T1000 (cell line): ENCODE data around the gene PRODH.
"Not testable (repeated sequence)": the region's sequence is repeated elsewhere in the genome, so short reads cannot be mapped to it uniquely, and the experiment has no call there.

Source experiments
- DNase-seq: peaks from one replicate; lab custom pipeline; 2025; ENCODE audit warnings: mixed read lengths; lab: John Stamatoyannopoulos, UW

PRODH gene

DNA sequence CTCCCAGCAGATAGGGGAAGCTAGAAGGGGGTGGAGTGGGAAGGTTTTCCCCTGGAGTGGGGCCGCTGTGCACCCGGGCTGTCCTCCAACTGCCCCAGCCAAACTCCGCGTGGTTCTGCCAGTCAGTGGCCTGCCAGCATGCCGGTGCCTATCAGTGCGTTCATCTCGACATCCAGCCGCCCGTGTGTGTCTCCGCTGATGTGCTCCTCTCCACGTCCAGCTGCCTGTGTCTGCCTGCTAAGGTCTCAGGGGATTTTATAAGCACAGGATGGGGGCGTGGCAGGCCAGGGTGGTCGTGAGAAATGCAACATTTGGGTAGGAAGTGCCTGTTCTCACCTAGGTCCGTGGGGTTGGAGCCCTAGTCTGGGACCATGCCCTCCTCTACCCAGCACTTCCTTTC is 17.0 kb upstream of the PRODH start:
- not testable (repeated sequence) for DNase-seq

DNA sequence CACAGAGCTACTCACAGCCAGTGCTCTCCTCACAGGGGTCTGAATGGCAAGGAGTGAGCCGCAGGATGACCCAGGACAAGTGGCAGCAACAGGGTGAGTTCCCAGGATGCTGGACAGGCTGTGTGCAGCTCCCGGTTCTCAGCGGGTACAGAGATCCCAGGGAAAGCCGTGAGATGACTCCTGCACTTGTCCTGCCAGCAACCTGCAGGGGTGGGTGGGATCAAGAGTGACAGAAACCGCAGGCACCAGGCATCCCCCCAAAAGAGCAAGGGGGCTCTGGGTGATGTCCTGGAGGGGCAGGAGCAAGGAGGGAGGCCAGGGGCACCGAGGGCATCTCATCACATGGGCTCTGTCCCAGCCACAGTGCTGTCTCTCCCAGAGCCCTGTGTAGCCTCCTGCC is 15.9 kb upstream of the PRODH start:
- DNase-seq = no peak

DNA sequence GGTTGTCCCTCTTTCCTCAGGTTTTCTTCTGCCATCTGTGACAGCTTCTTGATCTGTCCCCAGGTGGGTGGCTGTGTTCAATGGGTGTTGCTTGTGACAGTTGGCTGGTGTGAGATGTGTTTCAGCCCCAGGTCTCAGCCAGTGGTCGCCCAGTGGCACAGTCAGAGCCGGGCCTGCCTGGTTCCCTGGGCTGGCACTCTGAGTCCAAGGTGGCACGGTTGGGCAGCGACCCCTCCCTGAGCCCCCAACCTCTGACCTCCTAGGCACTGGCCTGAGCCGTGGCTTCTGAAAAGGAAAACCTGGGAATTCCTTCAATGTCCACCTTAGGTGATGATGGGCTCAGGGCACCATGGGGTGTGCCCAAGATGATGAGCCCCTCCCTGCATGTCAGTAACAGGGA is 14.0 kb upstream of the PRODH start:
- no peak for DNase-seq

DNA sequence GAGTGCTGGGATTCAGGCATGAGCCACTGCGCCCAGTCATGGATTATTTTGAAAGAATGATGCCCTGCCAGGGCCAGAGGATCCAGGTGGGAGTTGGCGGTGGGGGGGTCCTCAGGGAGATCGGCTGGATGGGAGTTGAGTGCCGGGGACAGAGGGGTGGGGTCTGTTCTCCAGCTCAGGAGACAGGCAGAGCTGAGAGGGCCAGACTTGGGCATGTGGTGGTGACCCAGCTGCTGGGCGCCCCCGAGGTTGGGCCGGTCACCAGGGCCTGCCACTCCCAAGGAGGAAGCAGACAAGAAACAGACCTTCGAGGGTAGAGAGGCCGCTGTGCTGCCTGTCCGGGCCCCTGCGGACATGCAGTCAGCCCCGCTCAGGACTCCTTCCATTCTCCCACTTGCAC is 11.8 kb upstream of the PRODH start:
- DNase-seq = no peak

DNA sequence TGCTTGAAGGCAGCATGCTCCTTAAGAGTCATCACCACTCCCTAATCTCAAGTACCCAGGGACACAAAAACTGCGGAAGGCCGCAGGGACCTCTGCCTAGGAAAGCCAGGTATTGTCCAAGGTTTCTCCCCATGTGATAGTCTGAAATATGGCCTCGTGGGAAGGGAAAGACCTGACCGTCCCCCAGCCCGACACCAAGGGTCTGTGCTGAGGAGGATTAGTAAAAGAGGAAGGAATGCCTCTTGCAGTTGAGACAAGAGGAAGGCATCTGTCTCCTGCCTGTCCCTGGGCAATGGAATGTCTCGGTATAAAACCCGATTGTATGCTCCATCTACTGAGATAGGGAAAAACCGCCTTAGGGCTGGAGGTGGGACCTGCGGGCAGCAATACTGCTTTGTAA is 11.0 kb upstream of the PRODH start:
- DNase-seq = not testable (repeated sequence)

DNA sequence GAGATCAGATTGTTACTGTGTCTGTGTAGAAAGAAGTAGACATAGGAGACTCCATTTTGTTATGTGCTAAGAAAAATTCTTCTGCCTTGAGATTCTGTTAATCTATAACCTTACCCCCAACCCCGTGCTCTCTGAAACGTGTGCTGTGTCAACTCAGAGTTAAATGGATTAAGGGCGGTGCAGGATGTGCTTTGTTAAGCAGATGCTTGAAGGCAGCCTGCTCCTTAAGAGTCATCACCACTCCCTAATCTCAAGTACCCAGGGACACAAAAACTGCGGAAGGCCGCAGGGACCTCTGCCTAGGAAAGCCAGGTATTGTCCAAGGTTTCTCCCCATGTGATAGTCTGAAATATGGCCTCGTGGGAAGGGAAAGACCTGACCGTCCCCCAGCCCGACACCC is 2.6 kb upstream of the PRODH start:
- not testable (repeated sequence) for DNase-seq

DNA sequence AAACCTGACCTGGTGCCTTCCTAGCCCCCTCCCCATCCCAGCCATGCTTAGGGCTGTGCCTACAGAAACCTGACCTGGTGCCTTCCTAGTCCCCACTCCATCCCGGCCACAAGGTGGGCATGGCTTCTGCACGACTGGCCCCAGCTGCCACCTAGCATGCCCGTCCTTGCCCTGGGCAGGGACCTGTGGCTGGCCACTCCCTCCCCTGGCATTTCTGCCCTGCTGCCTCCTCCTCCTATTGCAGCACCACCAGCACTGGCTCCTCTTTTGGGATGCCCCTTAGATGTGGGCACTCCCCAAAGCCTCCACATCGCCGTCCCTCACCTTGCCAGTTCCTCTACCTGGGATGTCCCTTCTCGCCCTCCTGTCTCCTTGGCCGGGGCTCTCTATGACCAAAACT is 1.4 kb downstream of the PRODH start:
- not testable (repeated sequence) for DNase-seq

DNA sequence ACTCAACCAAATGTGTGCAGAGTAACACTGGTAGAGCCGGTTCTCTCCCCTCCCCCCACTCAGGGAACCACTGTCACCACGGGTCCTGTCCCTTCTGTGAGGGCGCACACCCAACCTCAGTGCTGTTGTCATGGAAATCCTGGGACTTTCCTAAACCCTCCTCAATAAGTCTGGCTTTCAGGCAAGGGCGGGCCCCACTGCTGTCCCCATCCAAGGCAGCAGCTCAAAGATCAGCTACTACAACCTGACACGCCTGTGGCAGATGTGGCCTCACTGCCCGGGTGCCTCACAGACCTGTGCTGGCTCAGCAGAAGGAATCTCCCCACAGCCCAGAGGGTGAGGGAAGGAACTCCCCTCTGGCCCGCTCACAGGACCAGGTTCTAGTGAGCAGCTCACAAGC is 2.2 kb downstream of the PRODH start:
- no peak for DNase-seq

DNA sequence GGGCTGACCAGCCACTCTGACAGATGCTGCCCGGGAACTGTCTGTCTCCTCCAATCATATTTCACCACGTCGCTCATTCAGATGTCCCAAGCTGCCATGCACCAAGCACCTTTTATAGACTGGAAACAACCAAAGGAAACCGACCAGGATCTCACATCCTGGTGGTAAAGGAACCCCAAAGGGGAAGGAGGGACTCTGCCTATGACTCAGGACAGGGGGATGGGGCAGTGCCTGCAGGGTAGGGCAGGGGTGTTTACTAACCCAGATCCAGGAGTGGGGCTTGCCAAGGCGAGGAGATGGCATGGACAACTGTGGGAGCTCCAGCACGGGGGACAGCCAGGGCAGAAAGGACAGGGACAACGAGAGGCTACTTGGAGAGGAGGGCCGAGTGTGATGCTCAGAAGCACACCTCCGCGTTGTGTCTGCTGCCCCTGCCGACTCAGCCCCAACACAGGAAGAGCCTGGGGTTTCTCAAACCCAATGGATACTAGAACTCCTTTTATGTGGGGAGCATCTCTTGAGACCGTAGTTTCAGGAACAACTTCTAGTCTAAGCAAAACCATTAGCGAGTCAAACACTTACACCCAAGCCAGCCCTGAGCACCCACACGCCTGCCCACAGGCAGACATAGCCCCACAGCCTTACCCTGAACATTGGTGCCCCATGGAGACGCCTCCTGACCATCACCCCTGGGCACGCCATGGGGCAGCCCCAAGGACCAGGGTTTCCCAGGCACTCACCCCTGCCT is 4.0 kb downstream of the PRODH start:
- no peak for DNase-seq

DNA sequence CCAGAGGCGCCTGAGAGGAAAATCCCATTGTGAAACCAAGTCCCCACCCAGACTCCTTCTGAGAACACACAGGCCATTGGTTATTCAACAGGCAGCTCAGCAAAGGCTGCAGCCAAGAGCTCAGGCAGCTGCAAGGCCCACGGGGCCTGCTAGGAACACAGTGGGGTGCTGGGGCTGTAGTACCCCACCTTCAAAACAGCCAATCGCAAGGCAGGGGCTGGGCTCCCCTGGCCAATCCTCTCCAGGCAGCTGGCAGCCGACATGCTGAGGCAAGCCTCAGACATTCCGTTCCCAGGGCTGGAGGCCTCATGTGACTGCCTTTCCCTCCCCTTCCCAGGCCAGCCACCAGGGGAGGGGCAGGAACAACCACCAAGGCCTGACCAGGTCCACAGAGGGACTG is 6.6 kb downstream of the PRODH start:
- DNase-seq = no peak

DNA sequence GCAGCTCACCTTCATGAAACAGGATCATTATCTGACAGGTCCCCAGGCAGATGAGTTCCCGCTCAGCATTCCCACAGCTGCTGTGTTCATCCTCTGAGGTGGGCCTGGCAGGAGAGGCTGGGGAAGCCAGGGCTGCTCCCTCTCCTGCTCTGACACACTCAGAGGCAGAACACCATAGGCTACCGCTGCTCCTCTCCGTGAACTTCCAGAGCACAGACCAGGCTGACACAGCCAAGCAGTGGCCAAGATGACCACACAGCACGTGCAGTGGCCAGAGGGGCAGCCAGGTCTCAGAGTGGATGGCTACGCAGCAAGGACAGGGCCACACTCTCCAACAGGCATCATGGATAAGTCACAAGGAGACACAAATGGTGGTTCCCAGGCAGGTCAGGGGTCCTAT is 8.5 kb downstream of the PRODH start:
- DNase-seq = no peak

DNA sequence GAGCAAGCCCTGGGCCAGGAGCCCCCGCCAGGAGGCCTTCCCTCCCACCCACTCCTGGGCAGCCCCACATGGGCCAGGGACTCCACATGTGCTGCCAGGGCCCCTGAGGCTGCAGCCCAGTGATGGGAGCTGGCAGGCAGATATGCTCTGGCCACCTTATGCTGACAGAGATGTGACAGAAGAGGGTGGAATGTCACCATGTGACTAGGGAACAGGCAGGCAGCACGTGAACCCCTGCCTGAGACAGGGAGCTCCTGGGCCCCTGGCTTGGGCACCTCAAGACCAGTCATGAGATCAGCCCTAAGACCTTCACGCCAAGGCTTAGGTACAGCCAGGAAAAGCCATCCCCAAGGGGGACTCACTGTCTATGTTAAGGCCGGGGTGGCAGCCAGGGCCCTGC is 9.1 kb downstream of the PRODH start:
- no peak for DNase-seq

DNA sequence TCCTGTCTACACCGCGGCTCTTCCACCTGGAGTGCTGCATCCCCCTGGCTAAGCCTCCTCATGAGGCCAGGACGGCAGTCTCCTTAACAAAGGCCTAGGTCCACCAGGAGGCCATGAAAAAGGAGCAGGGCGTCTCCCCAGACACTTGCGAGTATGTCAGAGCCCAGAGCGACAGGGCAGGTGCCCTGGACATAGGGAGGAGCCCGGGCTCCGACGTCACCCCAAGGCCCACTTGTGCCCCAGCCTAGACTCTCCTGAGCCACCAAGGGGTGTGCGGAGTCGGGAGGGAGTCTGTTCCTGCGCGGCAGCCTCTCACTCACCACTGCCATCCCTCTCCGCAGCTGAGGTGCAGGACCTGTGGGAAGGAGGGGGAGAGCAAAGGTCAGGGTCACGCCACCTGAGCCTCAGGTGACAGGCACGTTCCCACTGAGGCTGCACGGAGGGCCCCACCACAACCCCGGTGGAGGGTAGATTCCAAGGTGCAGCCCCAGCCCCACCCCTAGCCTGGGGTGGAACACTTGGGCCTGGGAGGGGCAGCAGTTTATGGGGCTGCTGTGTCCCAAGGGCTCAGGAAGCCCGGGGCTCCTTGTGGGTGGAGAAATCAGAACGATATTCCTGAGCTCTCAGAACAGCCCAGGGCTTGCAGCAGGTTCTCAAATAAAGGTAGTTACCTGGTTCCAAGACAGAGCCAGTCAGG is 10.6 kb downstream of the PRODH start:
- no peak for DNase-seq

DNA sequence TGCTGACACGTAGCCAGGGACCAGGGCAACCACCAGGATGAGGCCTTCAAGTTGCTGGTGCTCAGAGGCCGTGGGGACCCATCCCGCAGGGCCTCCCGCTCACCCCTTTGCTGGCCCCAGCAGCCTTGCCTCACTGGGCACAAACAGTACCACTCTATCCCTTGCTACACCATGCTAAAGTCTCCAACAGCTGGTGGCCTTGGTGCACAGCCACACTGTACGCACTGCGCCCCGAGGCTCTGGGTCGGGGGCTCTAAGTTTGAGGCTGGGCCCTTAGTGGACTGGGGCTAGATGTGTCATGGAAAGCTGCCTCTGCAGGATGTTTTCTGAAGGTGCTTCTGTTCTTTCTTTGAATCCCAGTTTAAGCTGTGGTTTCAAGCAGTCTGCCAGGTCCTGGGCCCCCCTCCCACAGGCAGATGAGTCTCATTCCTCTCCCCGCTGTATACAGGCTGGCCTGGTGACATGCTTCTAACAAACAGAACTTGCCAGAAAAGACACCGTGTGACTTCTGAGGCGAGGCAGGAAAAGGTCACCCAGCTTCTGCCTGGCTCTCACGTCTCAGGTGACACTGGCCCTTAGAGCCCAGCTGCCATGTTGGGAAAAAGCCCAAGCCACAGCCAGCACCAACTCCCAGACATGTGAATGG is 15.7 kb downstream of the PRODH start:
- not testable (repeated sequence) for DNase-seq

DNA sequence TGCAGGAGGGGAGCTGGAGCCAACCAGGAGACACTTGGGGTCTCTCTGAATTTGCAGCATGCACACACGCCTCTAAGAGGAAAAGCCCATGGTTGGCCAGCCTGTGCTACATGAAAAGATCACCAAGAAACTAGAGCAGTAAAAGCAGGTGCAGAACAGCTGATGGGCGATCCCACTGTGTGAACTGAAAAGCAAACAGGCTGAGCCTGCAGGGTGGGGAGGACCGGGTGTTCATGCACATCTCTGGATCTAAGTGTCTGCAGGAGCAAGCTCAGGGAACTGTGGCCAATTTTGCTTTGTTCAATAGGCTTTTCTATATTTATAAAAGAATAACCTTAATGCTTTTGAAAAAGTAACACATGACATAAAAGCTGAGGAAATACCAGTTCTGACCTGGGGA is 18.3 kb downstream of the PRODH start:
- not testable (repeated sequence) for DNase-seq

DNA sequence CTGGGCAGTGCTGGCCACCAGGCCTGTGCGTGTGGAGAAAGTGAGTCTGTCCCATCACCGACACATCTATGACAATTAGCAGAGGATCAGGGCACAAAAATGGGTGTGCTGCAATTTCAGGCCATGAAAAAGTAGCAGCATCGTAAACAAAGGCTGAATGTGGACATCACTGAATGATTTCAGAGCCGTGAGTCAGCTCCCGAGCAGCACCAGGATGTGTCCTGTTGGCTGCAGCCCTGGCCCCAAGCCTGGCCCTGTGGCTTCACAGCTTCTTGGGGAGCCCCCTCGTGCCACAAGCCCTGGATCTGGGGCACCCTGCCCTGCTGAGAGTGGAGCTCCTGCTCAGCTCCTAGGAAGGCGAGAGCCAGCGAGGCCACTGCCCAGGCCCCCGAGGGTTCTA is 20.5 kb downstream of the PRODH start:
- DNase-seq = not testable (repeated sequence)

DNA sequence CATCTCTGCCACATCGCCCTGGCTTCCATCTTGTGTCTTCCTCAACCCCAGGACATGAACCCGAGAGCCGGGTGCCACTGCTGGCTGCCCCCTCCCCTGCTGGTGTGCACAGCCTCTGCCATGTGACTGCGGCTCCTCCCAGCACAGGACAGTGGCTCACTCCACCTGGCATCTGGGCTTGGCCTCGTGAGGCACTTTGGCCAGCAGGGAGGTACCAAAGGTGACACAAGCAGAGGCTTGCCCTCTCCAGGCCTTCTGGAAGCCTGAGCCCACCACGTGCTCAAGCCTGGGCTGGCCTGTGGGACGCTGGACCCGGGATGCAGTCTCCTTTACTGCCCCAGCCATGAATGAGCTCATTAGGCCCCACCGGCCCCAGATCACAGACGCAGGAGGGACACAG is 21.5 kb downstream of the PRODH start:
- DNase-seq = not testable (repeated sequence)

DNA sequence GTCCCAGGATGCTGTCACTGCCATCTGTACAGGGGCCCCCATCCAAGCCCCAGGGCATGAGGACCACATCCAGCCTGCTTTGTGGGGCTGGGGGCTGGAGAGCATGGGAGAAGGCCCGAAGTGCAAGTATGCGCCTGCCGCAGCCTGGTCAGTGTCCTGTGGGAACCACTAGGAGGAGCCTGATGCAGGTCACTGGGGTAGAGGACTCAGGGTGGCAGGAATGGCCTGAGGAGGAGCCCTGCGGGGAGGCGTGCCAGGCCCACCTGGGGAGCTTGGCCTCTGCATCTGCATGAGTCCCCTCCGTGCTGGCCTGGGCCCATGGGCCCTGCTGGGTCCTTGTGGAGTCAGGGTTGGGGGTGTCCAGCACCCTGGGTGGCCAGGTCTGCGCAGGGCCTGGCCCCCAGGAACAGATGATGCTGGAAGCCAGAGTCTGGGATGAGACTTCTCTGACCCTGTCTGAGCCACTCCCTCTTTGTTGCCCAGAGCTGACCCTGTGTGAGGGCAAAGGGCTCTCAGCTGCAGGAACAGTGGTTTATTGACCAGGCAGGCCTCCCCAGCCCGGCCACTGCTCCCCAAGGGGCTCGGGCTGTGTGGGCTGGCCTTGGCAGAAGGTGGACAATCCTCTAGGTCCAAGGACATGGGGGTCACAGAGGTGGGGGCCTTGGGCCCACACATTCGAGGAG is 23.7 kb downstream of the PRODH start:
- DNase-seq = not testable (repeated sequence)

DNA sequence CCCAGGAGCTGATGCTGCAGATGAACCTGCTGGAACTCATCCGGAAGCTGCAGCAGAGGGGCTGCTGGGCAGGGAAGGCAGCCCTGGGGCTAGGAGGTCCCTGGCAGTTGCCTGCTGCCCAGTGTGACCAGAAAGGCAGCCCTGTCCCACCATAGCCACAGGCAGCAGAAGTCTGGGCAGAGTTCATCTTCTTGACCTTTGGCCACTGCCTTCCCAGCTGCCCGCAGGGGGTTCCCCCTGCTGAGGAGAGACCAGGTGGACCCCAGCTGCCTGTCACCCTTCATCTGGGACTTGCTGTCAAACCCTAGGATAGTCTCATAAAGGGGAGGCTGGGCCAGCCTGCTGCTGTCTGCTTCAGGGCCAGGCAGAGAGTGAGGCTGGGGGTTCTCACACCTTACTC is 24.6 kb downstream of the PRODH start:
- not testable (repeated sequence) for DNase-seq

DNA sequence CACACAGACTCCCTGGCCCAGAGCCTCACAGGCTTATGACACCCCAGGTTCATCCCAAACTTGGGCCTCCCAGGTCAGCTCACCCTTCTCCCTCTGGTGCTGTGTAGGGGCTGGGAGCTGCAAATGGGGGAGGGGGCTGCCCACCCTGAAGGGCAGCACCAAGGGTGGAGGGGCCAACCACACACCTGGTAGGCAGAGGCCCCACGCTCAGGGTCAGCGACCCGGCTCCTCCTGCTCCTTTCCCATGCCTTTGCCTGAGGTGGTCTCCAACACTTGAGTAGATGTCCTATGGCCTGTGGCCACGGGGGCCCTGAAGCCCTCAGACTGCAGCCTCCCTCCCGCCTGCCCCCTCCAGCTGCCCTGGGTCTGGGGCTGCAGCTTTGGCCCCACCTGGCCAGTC is 26.5 kb downstream of the PRODH start:
- no peak for DNase-seq

DNA sequence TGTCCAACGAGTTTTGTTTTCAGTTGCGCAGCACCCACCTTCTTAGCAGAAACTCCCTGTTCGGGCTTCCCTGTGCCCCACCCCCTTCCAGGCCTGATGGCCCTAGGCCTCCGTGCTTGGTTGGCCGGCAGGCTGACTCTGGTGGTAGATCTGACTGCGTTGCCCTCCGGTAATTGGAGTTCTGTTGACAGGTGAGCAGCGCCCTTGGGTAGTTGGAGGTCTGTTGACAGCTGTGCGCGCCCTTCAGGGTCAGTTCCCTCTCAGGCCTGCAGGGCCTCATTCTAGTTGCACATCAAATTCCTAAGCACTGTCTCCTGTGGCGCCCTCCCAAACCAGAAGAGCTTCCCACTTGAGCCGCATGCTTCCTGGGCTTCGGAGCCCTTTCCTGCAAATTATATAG is 29.2 kb downstream of the PRODH start:
- no peak for DNase-seq

DNA sequence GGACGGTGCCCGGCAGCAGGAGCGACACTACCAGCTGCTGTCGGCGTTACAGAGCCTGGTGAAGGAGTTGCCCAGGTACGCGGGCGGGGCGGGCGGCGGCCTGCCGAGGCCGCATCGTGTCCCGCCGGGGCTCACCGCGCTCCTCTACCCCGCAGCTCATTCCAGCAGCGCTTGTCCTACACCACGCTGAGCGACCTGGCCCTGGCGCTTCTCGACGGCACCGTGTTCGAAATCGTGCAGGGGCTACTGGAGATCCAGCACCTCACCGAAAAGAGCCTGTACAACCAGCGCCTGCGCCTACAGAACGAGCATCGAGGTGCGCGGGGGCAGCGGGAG is 29.7 kb downstream of the PRODH start:
- DNase-seq = not testable (repeated sequence)
